Smooth muscle cell of the brain vasculature (primary cell): ENCODE data around the gene RAB3C.
"Not testable (repeated sequence)": the region's sequence is repeated elsewhere in the genome, so short reads cannot be mapped to it uniquely, and the experiment has no call there.

ENCODE experiments used
- DNase-seq: peaks from one replicate; pipeline ENCODE4 v3.0.0-alpha.2; 2012; ENCODE audit warnings: low read depth, low spot score

The RAB3C gene

GRCh38 chr5:58602889-58603288, 20.0 kb downstream of the RAB3C start:
- not testable (repeated sequence) for DNase-seq

- no peak for DNase-seq
Measured at GRCh38 chr5:58606064-58606463, 23.2 kb downstream of the RAB3C start.

GRCh38 chr5:58615972-58616371, 33.1 kb downstream of the RAB3C start:
- DNase-seq = no peak

DNA sequence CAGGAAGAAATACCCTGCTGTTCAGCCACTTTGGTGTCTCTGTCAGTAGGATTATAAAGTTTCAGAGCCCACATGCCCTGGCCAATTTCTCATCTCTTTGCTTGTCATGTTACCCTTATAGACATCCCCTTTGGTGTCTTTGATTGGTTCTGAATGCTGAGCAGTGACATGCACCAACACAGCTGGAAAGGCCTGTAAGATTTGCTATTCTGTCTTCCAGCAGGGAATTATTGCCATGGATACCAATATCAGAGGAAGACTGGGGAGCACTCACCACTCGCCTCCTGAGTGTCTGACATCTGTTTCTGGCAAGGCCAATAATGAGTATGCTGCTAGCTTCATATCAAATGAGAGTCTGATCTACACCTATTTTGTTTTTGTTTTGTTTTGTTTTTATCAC, 34.4 kb downstream of the RAB3C start:
- no peak for DNase-seq

GRCh38 chr5:58620336-58620735, 37.5 kb downstream of the RAB3C start:
- DNase-seq = no peak

DNA sequence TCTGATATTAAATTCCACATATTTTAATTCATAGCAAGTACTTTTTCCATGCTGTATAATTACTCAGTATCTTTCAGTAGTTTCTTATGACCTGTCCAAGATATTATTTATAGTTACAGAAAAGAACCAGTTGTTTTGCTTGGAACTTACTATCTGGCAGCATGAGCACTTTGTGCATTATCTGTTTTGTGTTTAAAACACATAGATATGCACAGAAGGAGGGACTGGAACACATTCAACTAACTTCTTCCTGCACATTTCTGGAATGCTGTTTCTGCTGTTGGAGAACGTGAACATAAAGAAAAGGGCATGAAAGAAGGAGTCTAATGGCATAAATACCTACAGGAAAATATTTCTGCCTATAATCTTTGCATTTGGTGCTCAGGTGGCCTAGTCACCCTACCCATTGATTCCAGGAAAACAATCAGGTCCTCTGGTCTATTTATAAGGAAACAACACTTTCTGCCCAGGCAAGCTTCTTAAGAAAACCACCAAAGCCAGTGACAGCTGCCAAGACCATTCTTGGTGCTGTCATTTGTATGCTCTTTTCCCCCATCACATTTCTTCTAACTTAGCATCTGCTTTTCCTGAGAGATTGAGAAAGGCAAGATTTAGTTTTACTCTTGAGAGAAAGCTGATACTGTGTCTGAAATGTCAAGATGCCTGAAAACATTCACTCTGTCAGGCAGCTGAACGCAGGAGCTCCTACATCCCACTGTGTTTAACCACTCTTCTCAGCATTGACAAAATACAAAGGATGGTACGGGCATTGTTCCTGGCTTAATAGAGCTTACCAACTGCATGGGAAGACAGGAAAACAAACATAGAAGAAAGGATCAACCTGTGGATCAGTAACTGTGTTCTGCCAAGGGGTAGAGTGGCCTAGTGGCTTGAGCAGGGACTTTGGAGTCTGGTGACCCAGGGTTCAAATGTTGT, 40.3 kb downstream of the RAB3C start:
- DNase-seq = no peak

DNA sequence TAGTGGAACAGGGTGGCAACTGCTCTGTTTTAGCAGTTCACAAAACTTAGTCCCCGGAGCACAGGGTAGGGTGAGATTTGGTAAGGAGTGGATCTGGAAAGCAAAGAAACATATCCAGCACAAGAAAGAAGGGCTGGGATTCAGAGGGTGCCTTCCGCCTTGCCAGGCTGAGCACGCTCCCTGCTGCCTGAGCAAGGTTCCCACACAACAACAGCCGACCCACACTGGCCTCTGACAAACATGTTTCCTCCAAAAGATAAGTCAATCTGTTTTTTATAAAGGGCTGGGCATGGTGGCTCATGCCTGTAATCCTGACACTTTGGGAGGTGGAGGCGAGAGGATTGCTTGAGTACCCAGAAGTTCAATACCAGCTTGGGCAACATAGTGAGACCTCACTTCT, 45.8 kb downstream of the RAB3C start:
- DNase-seq = no peak

DNA sequence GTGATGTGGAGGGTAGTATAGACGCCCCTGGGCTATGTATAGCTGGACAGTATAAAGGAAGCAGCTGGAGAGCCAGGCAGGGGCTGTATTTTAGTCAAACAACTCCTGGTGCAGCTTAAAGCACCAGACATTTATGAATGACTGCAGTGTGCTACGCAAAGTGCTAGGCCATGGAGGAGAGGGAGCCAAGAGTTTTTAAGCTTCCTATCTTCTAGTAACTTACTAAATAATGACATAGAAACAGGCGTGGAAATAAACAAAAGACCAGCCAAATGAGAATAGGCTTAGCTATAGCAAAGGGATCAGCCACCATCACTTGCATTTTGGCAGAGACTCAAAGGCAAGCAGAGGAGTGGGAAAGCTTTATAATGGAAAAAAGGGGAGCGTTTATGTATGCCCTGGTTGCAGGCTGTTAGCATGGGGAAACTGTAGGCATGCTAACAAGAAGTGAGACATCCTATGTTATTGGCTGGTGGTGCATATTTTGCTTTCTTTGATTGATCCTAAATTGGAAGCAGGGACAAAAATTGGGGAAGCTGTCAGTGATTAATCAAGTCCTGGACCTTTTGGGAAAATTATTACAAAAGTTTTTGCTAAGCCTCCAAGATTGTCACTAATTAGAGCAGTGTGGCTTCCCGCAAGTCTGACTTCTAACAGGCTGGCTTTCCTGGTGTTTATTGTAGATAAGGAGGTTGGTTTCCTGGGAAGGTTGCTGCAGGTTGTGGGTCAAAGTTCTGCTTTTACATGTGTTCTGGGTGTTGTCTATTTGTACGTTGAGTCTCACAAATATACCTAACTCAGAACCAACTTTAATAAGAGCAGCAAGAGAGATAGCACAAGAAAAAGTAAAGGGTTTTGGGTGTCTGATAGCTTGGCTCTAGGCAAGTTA, 46.6 kb downstream of the RAB3C start:
- no peak for DNase-seq

DNA sequence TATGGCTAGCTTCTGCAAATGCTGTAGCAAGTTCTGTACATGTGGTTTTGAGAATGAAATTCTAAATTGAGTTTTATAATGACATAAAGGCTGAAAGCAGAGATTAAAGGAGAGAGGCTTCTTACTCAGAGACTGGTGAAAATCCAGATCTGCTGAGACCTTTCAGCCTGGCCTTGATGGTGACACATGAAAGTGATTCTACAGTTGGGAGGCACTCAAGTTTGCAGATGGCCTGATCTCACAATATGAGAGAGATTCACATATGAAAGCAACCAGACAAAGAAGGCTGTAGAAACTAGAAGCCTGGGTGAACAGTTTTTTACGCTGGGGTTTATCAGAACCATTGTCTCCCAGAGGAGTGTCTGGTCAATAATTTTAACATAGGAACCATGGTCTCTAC, 49.0 kb downstream of the RAB3C start:
- no peak for DNase-seq

GRCh38 chr5:58635416-58635815, 52.5 kb downstream of the RAB3C start:
- no peak for DNase-seq

- DNase-seq = no peak
Measured at GRCh38 chr5:58640011-58640410, 57.1 kb downstream of the RAB3C start.

GRCh38 chr5:58641533-58641932, 58.7 kb downstream of the RAB3C start:
- no peak for DNase-seq

DNA sequence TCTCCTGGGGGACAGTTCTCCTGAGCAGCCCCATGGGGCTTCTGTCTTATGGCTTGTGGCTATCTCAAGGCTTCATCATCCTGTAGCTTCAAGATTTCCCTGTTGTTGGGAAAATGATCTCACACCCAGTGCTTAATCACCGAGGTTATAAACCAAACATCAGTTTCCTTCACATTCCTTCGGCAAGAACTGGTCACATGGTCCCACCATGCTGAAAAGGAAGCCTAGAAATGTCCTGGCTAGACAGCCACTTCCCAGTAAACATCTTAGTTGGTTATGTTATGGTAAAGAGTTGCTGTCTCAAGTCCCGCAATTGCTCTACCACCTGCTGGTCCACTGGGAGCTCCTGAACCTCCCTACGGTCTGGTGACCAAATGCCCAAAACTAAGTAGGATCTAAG, 66.0 kb downstream of the RAB3C start:
- DNase-seq = no peak

DNA sequence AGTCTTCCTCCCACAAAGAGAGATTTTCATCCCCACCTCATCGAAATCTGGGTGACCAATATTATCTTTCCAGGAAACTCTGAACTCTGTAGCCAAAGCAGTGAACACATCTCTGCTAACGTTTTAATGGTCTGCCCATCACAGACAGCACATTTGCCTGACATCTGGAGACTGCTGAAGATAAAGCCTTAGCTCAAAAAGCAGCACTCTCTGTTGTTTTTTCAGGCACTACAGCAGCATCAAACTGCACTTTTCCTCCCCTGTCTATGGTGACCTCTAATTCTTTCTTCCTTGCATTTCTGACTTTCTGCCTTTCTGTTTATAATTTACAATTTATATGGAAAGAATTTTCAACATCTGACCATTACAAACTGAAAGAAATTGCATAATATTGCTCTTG, 66.8 kb downstream of the RAB3C start:
- no peak for DNase-seq

- no peak for DNase-seq
Measured at GRCh38 chr5:58653521-58653920, 70.6 kb downstream of the RAB3C start.

DNA sequence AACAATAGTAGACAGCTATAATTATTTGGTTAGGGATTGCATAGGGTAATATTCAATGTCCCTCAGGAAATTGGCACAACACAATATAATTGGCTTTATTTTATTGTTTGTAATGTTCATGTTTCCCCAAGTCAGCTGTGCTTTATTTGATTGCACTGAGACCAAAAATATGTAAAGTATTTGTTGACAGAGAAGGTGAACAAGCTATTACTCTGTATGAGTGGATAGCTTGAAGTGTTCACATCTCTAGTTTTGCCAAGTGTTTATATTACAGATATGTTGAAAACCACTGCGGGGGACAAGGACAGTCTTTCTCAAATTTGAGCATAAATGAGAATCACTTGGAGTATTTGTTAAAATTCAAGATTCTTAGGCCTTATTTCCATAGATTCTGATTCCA, 83.3 kb downstream of the RAB3C start:
- no peak for DNase-seq

GRCh38 chr5:58666598-58667581, 84.0 kb downstream of the RAB3C start:
- no peak for DNase-seq

GRCh38 chr5:58670582-58670981, 87.7 kb downstream of the RAB3C start:
- no peak for DNase-seq

DNA sequence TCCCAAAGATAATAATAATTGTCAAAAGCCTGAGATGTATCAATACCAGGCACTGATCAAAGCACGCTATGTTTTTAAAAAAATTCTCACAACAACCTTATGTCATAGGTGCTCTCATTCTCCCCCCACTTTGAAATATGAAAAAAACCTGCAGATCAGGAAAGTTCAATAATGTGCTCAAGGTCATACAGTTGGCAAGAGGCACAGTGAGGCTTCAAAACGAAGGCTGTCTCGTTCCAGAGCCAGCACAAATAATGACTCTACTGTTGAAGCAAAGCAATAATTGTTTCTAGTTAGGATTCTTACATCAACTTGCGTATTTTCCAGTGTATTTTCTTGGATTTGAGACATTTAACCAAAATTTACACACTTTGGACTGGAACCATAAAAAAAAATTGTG, 88.3 kb downstream of the RAB3C start:
- no peak for DNase-seq

DNA sequence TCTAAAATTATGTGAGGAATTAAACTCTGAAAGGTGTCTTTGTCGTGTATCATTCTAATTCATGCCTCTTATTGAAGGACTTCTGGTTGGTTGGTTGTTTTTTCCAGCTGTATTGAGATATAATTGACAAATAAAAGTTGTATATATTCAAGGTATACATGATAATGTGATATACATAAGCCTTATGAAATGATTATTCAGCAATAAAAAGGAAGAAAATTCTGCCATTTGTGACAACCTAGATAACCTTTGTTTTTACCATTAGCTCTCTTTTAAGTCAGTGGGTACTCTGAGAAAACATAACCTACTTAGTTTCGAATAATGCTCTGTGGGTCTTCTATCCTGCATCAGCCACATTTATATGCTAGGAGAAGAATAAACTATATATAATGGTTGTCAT, 89.6 kb downstream of the RAB3C start:
- no peak for DNase-seq

- no peak for DNase-seq
Measured at GRCh38 chr5:58674070-58674469, 91.2 kb downstream of the RAB3C start.
